ENCODE data around the gene NFS1. TPM values are rescaled to one million over a fixed set of nuclear protein-coding genes. Genes with fewer than 3 reads are reported as not detected.
A peak's percentile ranks its signal among the peaks of the same experiment; 100 is the strongest.

Gene NFS1
- total RNA-seq, 1 experiment from 2014 or later, result 42.8 TPM

- no peak for DNase-seq (ENCODE audit: low read depth)
These were observed 18.5 kb downstream of the NFS1 start for GRCh38 chr20:35680452-35681183.

GRCh38 chr20:35674921-35675320 is 24.2 kb downstream of the NFS1 start:
- DNase-seq (ENCODE audit: low read depth), result no peak

DNA sequence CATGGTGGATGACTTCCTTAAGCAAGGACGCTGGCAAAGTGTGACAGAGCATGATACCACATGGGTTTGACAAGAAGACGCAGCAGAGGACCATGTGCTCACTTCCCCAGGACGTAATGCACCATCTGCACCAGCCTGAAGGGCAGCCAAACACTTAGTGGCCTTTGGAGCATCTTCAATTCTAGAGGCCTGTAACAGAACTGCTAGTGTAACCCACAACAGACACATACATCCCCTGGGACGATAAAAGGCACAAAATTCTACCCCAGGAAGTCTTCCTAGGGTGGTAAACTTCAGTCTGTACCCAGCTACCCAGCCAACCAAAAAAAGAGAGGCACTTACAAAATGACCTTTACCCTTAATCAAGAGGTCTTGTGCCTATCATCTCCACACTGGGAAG is 25.3 kb downstream of the NFS1 start:
- no peak for DNase-seq (ENCODE audit: low read depth)

DNA sequence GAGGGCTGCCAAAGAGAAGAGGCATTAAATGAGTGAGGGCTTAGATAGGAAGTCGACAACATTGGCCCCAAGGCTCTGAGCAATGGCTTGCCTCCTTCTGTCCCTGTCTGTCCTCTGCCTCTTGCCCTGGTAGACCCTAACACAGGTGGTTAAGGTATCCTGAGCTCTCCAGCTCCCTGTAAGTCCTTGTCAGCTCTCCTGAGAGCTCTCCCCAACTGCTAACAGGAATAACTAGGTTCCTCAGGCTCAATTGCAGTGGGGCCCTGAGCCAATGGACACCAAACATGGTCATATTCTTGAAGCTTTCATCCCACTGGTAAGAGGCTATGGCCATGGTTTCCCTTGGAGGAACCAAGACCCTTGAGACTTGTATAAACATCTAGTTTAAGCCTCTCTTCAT is 29.5 kb downstream of the NFS1 start:
- no peak for DNase-seq (ENCODE audit: low read depth)

GRCh38 chr20:35669221-35669620 is 29.9 kb downstream of the NFS1 start:
- no peak for DNase-seq (ENCODE audit: low read depth)

GRCh38 chr20:35665949-35666288 is 33.2 kb downstream of the NFS1 start:
- no peak for DNase-seq (ENCODE audit: low read depth)

GRCh38 chr20:35664466-35665206 is 34.5 kb downstream of the NFS1 start, which contains the start of the genes CPNE1 and RBM12:
Gene CPNE1 (minus strand): TSS chr20:35664900. CDS start chr20:35632923, 31,977 bp downstream.
Gene RBM12 (minus strand): TSS chr20:35664900. CDS start chr20:35655322, 9,578 bp downstream.
- peak; percentile 94 for DNase-seq (ENCODE audit: low read depth)

- DNase-seq (ENCODE audit: low read depth), result peak; percentile 21
These were observed 35.4 kb downstream of the NFS1 start for GRCh38 chr20:35663516-35664465.

DNA sequence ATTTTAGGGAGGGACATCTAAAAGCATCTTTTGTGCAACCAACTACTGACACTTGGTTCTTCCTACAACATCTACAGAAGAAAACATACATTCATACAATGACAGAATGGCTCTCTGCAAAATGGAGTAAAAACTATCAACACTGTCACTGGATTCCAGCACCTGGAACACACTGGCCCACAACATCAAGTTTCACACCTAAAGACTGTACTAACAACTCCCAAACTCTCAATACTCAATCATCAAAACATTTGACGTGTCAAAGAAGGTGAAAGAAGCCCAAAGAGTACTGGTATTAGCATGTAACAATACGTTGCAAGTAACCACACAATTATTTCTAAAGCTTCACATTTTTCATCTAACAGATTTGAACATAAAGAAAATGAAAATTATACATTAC is 36.6 kb downstream of the NFS1 start:
- no peak for DNase-seq (ENCODE audit: low read depth)

DNA sequence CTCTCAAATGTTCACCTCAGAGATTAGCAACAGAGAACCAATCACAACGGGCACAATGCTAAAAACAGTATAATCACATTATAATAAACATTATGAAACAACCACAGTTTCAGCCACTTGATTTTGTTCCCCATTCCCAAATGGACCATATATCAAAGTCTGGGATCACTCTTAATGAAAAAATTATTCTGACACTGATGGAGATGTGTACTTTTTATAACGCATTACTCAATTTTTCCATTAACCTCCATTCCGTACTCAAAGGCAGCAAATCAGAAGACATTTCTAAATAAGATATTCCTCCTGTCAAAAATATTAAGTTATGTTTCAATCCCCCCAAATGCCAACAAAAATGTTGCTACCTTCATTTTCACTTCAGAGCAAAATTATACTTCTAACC is 37.2 kb downstream of the NFS1 start:
- DNase-seq (ENCODE audit: low read depth), result no peak

DNA sequence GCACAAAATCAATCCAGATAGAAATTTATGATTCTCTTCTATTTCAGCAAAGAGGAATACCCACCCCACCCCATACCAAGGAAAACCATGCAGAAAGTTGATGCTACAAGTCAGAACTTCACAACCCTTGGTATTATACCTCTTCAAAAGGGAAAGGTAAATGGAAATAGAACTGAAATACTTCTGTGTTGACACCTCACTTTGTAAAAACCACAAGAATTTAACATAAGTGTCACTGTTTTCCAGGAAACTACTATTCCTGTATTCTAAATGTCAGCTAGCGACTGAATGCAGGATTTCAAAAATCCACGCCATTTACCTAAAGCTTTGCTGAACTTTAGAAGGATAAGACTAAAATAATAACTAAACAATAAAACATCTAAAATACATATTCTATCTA is 38.1 kb downstream of the NFS1 start:
- DNase-seq (ENCODE audit: low read depth), result peak; percentile 25

- DNase-seq (ENCODE audit: low read depth), result no peak
These were observed 38.8 kb downstream of the NFS1 start for GRCh38 chr20:35660122-35660937.

GRCh38 chr20:35657271-35657670 is 41.9 kb downstream of the NFS1 start:
- DNase-seq (ENCODE audit: low read depth), result no peak

DNA sequence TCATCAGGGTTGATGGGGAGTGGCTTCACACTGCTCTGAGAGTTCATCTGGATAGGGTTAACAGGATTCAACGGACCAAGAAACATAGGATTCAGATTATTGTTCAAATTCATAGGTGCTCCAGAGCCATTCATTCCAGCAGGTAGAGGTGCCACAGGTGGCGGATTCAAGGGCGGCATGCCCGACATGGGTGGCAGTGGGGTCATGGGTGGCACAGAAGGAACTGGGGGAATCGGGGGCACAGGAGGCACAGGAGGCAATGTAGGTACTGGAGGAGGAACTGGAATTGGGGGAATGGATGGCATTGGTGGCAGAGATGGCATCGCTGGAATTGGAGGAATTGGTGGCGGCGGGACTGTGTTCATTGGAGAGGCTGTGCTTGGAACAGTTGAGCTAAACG is 44.7 kb downstream of the NFS1 start:
- no peak for DNase-seq (ENCODE audit: low read depth)

- DNase-seq (ENCODE audit: low read depth), result no peak
These were observed 45.3 kb downstream of the NFS1 start for GRCh38 chr20:35653893-35654292.

GRCh38 chr20:35653430-35653734 is 45.8 kb downstream of the NFS1 start:
- DNase-seq (ENCODE audit: low read depth), result no peak

GRCh38 chr20:35652641-35653429 is 46.3 kb downstream of the NFS1 start:
- DNase-seq (ENCODE audit: low read depth), result no peak

DNA sequence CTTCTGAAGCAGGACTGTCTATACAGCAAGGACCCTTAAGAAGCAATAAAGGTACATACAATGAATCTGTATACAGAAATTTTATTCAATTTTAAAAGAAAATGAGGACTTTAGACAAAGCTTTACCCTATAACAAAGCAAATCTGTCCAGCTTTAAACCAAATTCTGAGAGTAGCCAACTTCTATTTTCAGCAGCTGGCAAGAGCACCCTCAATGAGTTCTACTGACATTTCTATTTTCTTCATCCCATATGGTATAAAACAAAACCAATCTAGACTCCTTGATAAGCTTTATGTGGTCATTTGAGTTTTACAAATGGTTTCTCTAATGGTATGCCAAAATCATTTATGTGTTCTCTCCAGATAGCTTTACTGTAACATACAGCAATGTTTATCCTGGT is 47.2 kb downstream of the NFS1 start:
- DNase-seq (ENCODE audit: low read depth), result no peak

DNA sequence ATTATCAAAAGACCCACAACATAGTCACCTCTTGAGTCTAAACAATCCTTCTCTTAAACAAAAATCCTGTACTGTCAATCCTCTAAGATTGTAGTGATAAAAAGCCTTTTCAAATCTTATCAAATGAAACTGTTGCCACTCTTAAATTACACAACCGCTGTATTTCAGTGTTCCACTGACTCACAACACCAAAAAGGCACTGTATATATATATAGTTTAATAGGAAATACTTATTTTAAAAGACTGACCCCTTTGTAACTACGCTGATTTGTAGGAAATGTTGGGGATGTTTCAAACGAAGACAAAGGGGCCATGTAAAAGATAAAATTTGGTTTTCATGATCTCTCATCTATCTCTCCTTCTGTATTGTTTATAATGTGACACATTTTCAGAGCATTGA is 48.5 kb downstream of the NFS1 start:
- DNase-seq (ENCODE audit: low read depth), result no peak

- DNase-seq (ENCODE audit: low read depth), result peak; percentile 25
These were observed 50.3 kb downstream of the NFS1 start for GRCh38 chr20:35648836-35649235.

- DNase-seq (ENCODE audit: low read depth), result no peak
These were observed 54.3 kb downstream of the NFS1 start for GRCh38 chr20:35644806-35645205.
